ENCODE results near the gene TENM4. TPM values are rescaled to one million over a fixed set of nuclear protein-coding genes. Genes with fewer than 3 reads are reported as not detected.

TENM4 gene
- total and polyA plus RNA-seq, 2 of the 8 experiments (the other 6 are each of a cell fraction or from before 2014, with no cell fraction given), result 3.5 to 7.2 TPM

- Histone ChIP-seq H3K56ac (replicated peaks; ENCODE audit: insufficient read length, low read depth, low read length) (no peak overlapping the region), H3K4me2 (ENCODE audit: insufficient read depth in 1 of 2, low read depth in 2 of 2, low read length in 2 of 2) (no peak overlapping the region), H2BK120ac (replicated peaks; ENCODE audit: low read depth, low read length) (no peak overlapping the region), H2BK5ac (ENCODE audit: low read depth, low read length) (no peak overlapping the region), H2BK15ac (ENCODE audit: low read length) (no peak overlapping the region), H2BK20ac (ENCODE audit: low read length) (no peak overlapping the region), H4K91ac (replicated peaks; ENCODE audit: insufficient read length, low read length) (no peak overlapping the region), H3K23ac (ENCODE audit: insufficient read length) (no peak overlapping the region), H3K9me3 (ENCODE audit: insufficient read depth in 2 of 2, low read depth in 1 of 2, low read length in 1 of 2) (no peaks in the 10 kb centered on the region), H2AFZ (ENCODE audit: low read length) (no peak overlapping the region), H3K79me1 (ENCODE audit: low read depth, low read length) (no peaks in the 10 kb centered on the region), H3K14ac (ENCODE audit: insufficient read length) (no peak overlapping the region), H3K79me2 (ENCODE audit: control insufficient read depth in 1 of 2, insufficient read depth in 2 of 2, low read length in 2 of 2) (no peaks in the 10 kb centered on the region), H4K8ac (ENCODE audit: extremely low read depth, insufficient read depth, low read length) (no peak overlapping the region), H3K36me3 (ENCODE audit: control insufficient read depth in 2 of 4, insufficient read depth in 4 of 4, low read length in 3 of 4) (no peaks in the 10 kb centered on the region; a peak in 1 of 8 replicates), H2AK5ac (ENCODE audit: low read depth, low read length) (no peak overlapping the region), H4K5ac (ENCODE audit: insufficient read length, low read depth, low read length) (no peak overlapping the region), H3K18ac (ENCODE audit: extremely low read depth, low read length) (no peak overlapping the region), H3K4me3 (ENCODE audit: extremely low read depth in 1 of 4, insufficient read depth in 2 of 4, low read depth in 3 of 4, low read length in 4 of 4) (no peak overlapping the region), H3K4me1 (replicated peaks in 1 of 4; ENCODE audit: control insufficient read depth in 3 of 4, insufficient read depth in 4 of 4, low read length in 3 of 4) (no peaks in the 10 kb centered on the region; a peak in 1 of 7 replicates), H3K27ac (ENCODE audit: low read depth, low read length) (no peak overlapping the region), H3K4ac (replicated peaks; ENCODE audit: insufficient read length, low read depth, low read length) (no peak overlapping the region), H2BK12ac (ENCODE audit: low read depth, low read length) (no peak overlapping the region), H3K9ac (replicated peaks in 1 of 4; ENCODE audit: extremely low read depth in 1 of 4, low read depth in 3 of 4, low read length in 3 of 4) (no peak overlapping the region), H3K27me3 (replicated peaks in 1 of 4; ENCODE audit: control insufficient read depth in 3 of 4, extremely low read depth in 1 of 4, insufficient read depth in 3 of 4, low read length in 3 of 4) (no peaks in the 10 kb centered on the region), H4K20me1 (replicated peaks in 1 of 2; ENCODE audit: control insufficient read depth in 1 of 2, insufficient read depth in 2 of 2, low read length in 2 of 2) (no peaks in the 10 kb centered on the region), H3K23me2 (ENCODE audit: low read depth, low read length) (no peaks in the 10 kb centered on the region)
- FAIRE-seq, result no peak
- CTCF ChIA-PET (ENCODE audit: partially characterized antibody), result interaction anchor here (8.2 to 10.2 kb wide), 2 partner anchors 10 to 59 kb away, joined by 58 to 143 read pairs; no protein-coding TSS in a partner anchor
- WGBS, 2 experiments (ENCODE audit: extremely low coverage in 1 of 2, insufficient coverage in 1 of 2, insufficient read length in 1 of 2, insufficient replicate concordance in 2 of 2, low coverage in 1 of 2, low lambda C conversion rate in 2 of 2, missing lambda C conversion rate in 1 of 2), result 82% methylated on average over 4 of the region's 4 CpGs; no CpG with 5 or more reads in 1 of the 2 experiments
- DNase-seq (ENCODE audit: low read depth in 1 of 2, low spot score in 2 of 2), result peak in 1 of 2 experiments; percentile 19
- POLR2A ChIA-PET (ENCODE audit: partially characterized antibody), result interaction anchor here (0.6 kb wide), 1 partner anchor 178 kb away, joined by 3 read pairs; no protein-coding TSS in a partner anchor
- TF ChIP-seq, protein P1, sequence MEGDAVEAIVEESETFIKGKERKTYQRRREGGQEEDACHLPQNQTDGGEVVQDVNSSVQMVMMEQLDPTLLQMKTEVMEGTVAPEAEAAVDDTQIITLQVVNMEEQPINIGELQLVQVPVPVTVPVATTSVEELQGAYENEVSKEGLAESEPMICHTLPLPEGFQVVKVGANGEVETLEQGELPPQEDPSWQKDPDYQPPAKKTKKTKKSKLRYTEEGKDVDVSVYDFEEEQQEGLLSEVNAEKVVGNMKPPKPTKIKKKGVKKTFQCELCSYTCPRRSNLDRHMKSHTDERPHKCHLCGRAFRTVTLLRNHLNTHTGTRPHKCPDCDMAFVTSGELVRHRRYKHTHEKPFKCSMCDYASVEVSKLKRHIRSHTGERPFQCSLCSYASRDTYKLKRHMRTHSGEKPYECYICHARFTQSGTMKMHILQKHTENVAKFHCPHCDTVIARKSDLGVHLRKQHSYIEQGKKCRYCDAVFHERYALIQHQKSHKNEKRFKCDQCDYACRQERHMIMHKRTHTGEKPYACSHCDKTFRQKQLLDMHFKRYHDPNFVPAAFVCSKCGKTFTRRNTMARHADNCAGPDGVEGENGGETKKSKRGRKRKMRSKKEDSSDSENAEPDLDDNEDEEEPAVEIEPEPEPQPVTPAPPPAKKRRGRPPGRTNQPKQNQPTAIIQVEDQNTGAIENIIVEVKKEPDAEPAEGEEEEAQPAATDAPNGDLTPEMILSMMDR (IDR thresholded peaks at IDR 0.05; ENCODE audit: control extremely low read depth in 1 of 3, insufficient read depth in 1 of 3, low read depth in 1 of 3, low read length in 3 of 3), result no peak
- no peak for TF ChIP-seq KDM4A (IDR thresholded peaks at IDR 0.05; ENCODE audit: low read depth, low read length, severe bottlenecking)
- TF ChIP-seq TEAD4 (IDR thresholded peaks at IDR 0.05; ENCODE audit: low read depth, low read length), result no peak
- no peak for TF ChIP-seq RNF2 (IDR thresholded peaks at IDR 0.05; ENCODE audit: borderline replicate concordance, low read depth, low read length, missing control alignments, poor library complexity, severe bottlenecking)
- TF ChIP-seq ASH2L (IDR thresholded peaks at IDR 0.05; ENCODE audit: low read length), result no peak
- no peak for TF ChIP-seq RFX5 (IDR thresholded peaks at IDR 0.05; ENCODE audit: borderline replicate concordance, low read depth, low read length)
- no peak for TF ChIP-seq BACH1 (IDR thresholded peaks at IDR 0.05; ENCODE audit: low read length)
- no peak for TF ChIP-seq SIX5 (IDR thresholded peaks at IDR 0.05; ENCODE audit: low read depth, low read length)
- TF ChIP-seq E2F6 (IDR thresholded peaks at IDR 0.05), result no peak
- no peak for TF ChIP-seq CTBP2 (IDR thresholded peaks at IDR 0.05; ENCODE audit: borderline replicate concordance, insufficient read depth, insufficient read length, low read length)
- no peak for TF ChIP-seq TBP (IDR thresholded peaks at IDR 0.05; ENCODE audit: low read depth, low read length)
These were observed 783.4 kb downstream of the TENM4 start for GRCh38 chr11:78657441-78657840.
